DND-41 (cell line): ENCODE measurements around the gene IQSEC1.

Source experiments
- CTCF ChIP-seq: IDR thresholded peaks from 2 replicates; pipeline ENCODE4 v1.5.1; 2012; ENCODE audit warnings: borderline replicate concordance, low read length, moderate library complexity, mild to moderate bottlenecking; ENCODE audit not compliant: poor library complexity, severe bottlenecking; ENCODE audit errors: extremely low read depth
- EZH2 ChIP-seq: IDR thresholded peaks from 3 replicates; pipeline ENCODE4 v1.6.1; 2012; ENCODE audit warnings: borderline replicate concordance, low read depth, mild to moderate bottlenecking, moderate library complexity, low read length, inconsistent platforms; ENCODE audit not compliant: severe bottlenecking

- TF ChIP-seq CTCF (no peak), EZH2 (no peak)
Measured at GRCh38 chr3:12859840-12860239, 213.4 kb downstream of the IQSEC1 start.
